Endothelial cell (in vitro differentiated cells): ENCODE data around the gene NUDT3. TPM values are rescaled to one million over a fixed set of nuclear protein-coding genes. Genes with fewer than 3 reads are reported as not detected.
"Not testable (repeated sequence)": the region's sequence is repeated elsewhere in the genome, so short reads cannot be mapped to it uniquely, and the experiment has no call there.

Source experiments
- DNase-seq: peaks from one replicate; pipeline ENCODE4 v3.0.0; 2021; ENCODE audit warnings: low spot score
- H3K27ac Mint-ChIP-seq: one replicate; pipeline ENCODE4 v1.8.0; 2021; ENCODE audit warnings: mixed read lengths, inconsistent platforms; ENCODE audit not compliant: unreplicated experiment
- H3K27me3 Mint-ChIP-seq: one replicate; pipeline ENCODE4 v1.8.0; 2021; ENCODE audit warnings: mild to moderate bottlenecking, moderate library complexity, mixed read lengths, inconsistent platforms; ENCODE audit not compliant: unreplicated experiment
- H3K36me3 Mint-ChIP-seq: one replicate; pipeline ENCODE4 v1.8.0; 2021; ENCODE audit warnings: mild to moderate bottlenecking, low read depth, mixed read lengths, inconsistent platforms; ENCODE audit not compliant: unreplicated experiment
- H3K4me1 Mint-ChIP-seq: one replicate; pipeline ENCODE4 v1.8.0; 2021; ENCODE audit warnings: mild to moderate bottlenecking, mixed read lengths, inconsistent platforms; ENCODE audit not compliant: unreplicated experiment
- H3K4me3 Mint-ChIP-seq: one replicate; pipeline ENCODE4 v1.8.0; 2021; ENCODE audit warnings: mild to moderate bottlenecking, mixed read lengths, inconsistent platforms; ENCODE audit not compliant: unreplicated experiment
- H3K9me3 Mint-ChIP-seq: one replicate; pipeline ENCODE4 v1.8.0; 2021; ENCODE audit warnings: mixed read lengths, inconsistent platforms; ENCODE audit not compliant: unreplicated experiment
- total RNA-seq: library from RNA; stranded (reverse); fragmentation: NEBNext Ultra II Directional; extraction: Animal tissue kit (Norgen Biotek cat#: 25700); gene quantifications from one replicate; pipeline ENCODE4 v1.2.1, GENCODE V29; 2021; ENCODE audit not compliant: unreplicated experiment
- TF ChIP-seq, protein P1 (sequence below): fragments of 200-600 bp; sonication (generic); IDR thresholded peaks from one replicate; pipeline ENCODE4 v1.5.0; 2021; ENCODE audit warnings: antibody characterized with exemption; ENCODE audit not compliant: unreplicated experiment

The NUDT3 gene
- total RNA-seq, 1 donor from 2014 or later, result 52.0 TPM

DNA sequence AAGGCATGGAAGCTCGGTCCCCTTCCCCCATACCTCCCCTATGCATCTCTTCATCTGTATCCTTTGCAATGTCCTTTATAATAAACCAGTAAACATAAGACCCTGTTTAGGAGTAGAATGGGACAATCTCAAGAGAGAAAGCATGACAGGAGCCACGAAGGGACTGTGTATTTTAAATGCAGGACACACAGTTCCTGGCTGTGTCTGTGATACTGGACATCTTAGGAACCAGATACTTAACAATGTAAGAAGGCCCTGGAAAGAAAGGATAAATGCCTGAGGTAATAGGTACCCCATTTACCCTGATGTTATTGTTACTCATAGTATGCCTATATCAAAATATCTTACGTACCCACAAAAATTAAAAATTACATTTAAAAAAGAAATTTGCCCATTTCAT, 36.6 kb downstream of the NUDT3 start:
- H3K4me1 Mint-ChIP-seq, result peaks cover 25% of the 10 kb centered on the region
- no peaks in the 10 kb centered on the region for H3K36me3 Mint-ChIP-seq
- H3K9me3 Mint-ChIP-seq, result no peaks in the 10 kb centered on the region
- H3K27ac Mint-ChIP-seq, result no peak overlapping the region
- DNase-seq, result no peak
- TF ChIP-seq, protein P1, sequence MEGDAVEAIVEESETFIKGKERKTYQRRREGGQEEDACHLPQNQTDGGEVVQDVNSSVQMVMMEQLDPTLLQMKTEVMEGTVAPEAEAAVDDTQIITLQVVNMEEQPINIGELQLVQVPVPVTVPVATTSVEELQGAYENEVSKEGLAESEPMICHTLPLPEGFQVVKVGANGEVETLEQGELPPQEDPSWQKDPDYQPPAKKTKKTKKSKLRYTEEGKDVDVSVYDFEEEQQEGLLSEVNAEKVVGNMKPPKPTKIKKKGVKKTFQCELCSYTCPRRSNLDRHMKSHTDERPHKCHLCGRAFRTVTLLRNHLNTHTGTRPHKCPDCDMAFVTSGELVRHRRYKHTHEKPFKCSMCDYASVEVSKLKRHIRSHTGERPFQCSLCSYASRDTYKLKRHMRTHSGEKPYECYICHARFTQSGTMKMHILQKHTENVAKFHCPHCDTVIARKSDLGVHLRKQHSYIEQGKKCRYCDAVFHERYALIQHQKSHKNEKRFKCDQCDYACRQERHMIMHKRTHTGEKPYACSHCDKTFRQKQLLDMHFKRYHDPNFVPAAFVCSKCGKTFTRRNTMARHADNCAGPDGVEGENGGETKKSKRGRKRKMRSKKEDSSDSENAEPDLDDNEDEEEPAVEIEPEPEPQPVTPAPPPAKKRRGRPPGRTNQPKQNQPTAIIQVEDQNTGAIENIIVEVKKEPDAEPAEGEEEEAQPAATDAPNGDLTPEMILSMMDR, result no peak
- H3K4me3 Mint-ChIP-seq, result no peak overlapping the region
- no peaks in the 10 kb centered on the region for H3K27me3 Mint-ChIP-seq

- H3K36me3 Mint-ChIP-seq, H3K27ac Mint-ChIP-seq, H3K27me3 Mint-ChIP-seq, H3K4me3 Mint-ChIP-seq, DNase-seq, H3K9me3 Mint-ChIP-seq: not testable (repeated sequence)
- H3K4me1 Mint-ChIP-seq, result peaks cover 23% of the 10 kb centered on the region
These were observed 38.2 kb downstream of the NUDT3 start for GRCh38 chr6:34354230-34354629.

GRCh38 chr6:34353530-34353929, 38.9 kb downstream of the NUDT3 start:
- H3K4me3 Mint-ChIP-seq, H3K9me3 Mint-ChIP-seq: not testable (repeated sequence)

GRCh38 chr6:34352305-34352937, 40.0 kb downstream of the NUDT3 start:
- H3K36me3 Mint-ChIP-seq, result no peaks in the 10 kb centered on the region
- DNase-seq, result no peak
- TF ChIP-seq, protein P1, result no peak

More at GRCh38 chr6:34353530-34353929, 38.9 kb downstream of the NUDT3 start:
- peaks cover 24% of the 10 kb centered on the region for H3K4me1 Mint-ChIP-seq
- not testable (repeated sequence) for H3K36me3 Mint-ChIP-seq, DNase-seq, H3K27ac Mint-ChIP-seq, H3K27me3 Mint-ChIP-seq

GRCh38 chr6:34350934-34351217, 41.6 kb downstream of the NUDT3 start:
- H3K27me3 Mint-ChIP-seq, result no peaks in the 10 kb centered on the region
- no peak overlapping the region for H3K4me3 Mint-ChIP-seq
- no peaks in the 10 kb centered on the region for H3K9me3 Mint-ChIP-seq
- H3K36me3 Mint-ChIP-seq, result no peaks in the 10 kb centered on the region
- H3K27ac Mint-ChIP-seq, result no peak overlapping the region
- DNase-seq, result no peak
- TF ChIP-seq, protein P1, result no peak
- H3K4me1 Mint-ChIP-seq, result peaks cover 29% of the 10 kb centered on the region

More at GRCh38 chr6:34352305-34352937, 40.0 kb downstream of the NUDT3 start:
- Mint-ChIP-seq H3K4me3 (no peak overlapping the region), H3K27me3 (no peaks in the 10 kb centered on the region), H3K9me3 (no peaks in the 10 kb centered on the region), H3K4me1 (peaks cover 23% of the 10 kb centered on the region), H3K27ac (no peak overlapping the region)

DNA sequence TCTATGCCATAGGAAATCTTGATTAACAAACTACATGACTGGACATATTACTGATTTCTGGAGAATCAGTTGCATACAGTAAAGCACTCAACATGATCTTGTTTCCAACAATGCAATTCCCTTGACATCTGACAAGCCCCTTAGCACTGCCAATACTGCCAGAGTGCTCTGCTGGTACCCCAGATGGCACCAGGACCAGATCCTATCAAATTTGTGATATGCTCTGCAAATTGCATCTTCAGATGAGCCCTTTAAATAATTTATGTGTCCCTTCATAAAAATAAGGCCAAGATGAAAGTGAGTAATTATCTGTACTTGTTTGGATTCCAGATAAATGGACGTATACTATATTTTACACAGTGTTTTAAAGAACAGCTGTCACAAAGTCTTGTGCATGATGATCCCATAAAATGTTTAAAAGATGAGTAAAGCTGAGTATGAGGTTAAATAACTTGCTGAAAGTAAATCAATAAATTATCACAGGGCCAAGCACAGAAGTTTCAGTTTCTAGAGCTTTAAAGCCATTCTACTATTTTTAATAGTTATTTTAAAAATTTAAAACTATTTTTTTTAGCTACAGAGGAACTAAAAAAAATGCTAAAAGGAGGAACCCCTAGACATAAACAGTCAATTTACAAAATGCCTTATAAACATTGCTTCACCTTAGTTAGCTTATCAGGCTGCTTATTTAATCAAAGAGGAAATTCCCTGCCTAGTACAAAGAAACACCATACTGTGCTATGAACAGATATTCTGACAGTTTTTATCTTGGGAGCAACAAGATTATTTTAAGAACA, 42.1 kb downstream of the NUDT3 start:
- no peak for DNase-seq
- H3K36me3 Mint-ChIP-seq, result no peaks in the 10 kb centered on the region
- H3K27me3 Mint-ChIP-seq, result no peaks in the 10 kb centered on the region
- H3K9me3 Mint-ChIP-seq, result no peaks in the 10 kb centered on the region
- no peak overlapping the region for H3K27ac Mint-ChIP-seq
- H3K4me1 Mint-ChIP-seq, result peaks cover 27% of the 10 kb centered on the region
- TF ChIP-seq, protein P1, result no peak
- H3K4me3 Mint-ChIP-seq, result no peak overlapping the region
